ENCODE measurements around the gene ADRA2C.

DNA sequence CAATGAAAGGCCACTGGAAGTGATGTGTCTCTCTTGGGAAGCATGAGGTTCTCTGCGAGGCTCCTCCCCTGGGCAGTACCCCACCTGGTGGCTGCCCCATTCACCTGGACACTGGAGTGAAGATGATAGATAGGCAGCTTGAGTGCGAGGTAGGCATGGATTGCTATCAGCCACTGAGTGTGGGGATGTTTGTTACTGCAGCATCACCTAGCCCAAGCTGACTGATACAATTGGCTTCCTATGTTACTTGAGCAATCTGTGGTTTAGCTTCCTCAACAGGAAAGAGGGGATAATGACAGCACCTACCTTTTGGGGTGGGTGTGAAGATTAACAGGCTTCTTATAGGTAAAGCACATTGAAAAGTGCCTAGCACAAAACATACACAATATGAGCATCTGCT is 30.8 kb downstream of the ADRA2C start:
- TF ChIP-seq CTCF (conservative IDR thresholded peaks at IDR 0.05): no peak
- TF ChIP-seq EZH2 (IDR thresholded peaks at IDR 0.05; ENCODE audit: low read depth): no peak
